ENCODE results near the gene AGGF1.
"Not testable (repeated sequence)": the region's sequence is repeated elsewhere in the genome, so short reads cannot be mapped to it uniquely, and the experiment has no call there.

AGGF1 gene

GRCh38 chr5:77024490-77024889 lies 5.7 kb upstream of the AGGF1 start:
- no peak for DNase-seq

- no peak for DNase-seq
These were observed 1.4 kb upstream of the AGGF1 start for GRCh38 chr5:77028631-77029375.

- no peak for DNase-seq
These were observed 773 bp upstream of the AGGF1 start for GRCh38 chr5:77029376-77029885.

GRCh38 chr5:77031891-77032290 lies 1.7 kb downstream of the AGGF1 start:
- no peak for DNase-seq

GRCh38 chr5:77032635-77033034 lies 2.4 kb downstream of the AGGF1 start:
- no peak for DNase-seq

GRCh38 chr5:77033338-77033737 lies 3.1 kb downstream of the AGGF1 start:
- no peak for DNase-seq

- DNase-seq, result no peak
These were observed 5.7 kb downstream of the AGGF1 start for GRCh38 chr5:77035950-77036349.

GRCh38 chr5:77046416-77047073 lies 16.3 kb downstream of the AGGF1 start:
- DNase-seq, result no peak

GRCh38 chr5:77064040-77064439 lies 33.8 kb downstream of the AGGF1 start:
- no peak for DNase-seq

GRCh38 chr5:77065256-77065655 lies 35.1 kb downstream of the AGGF1 start:
- no peak for DNase-seq

GRCh38 chr5:77066184-77066583 lies 36.0 kb downstream of the AGGF1 start:
- no peak for DNase-seq

GRCh38 chr5:77066823-77067442 lies 36.7 kb downstream of the AGGF1 start:
- DNase-seq, result no peak

GRCh38 chr5:77073667-77074066 lies 43.5 kb downstream of the AGGF1 start:
- no peak for DNase-seq

GRCh38 chr5:77074745-77075144 lies 44.5 kb downstream of the AGGF1 start:
- DNase-seq, result no peak

GRCh38 chr5:77076961-77077828 lies 47.0 kb downstream of the AGGF1 start:
- DNase-seq, result peak in 5 of 6 experiments; percentile 6 to 38 (median 30)

GRCh38 chr5:77077829-77078176 lies 47.6 kb downstream of the AGGF1 start:
- peak in 1 of 6 experiments; percentile 30 for DNase-seq

GRCh38 chr5:77080479-77080878 lies 50.3 kb downstream of the AGGF1 start:
- not testable (repeated sequence) for DNase-seq

GRCh38 chr5:77080905-77081304 lies 50.7 kb downstream of the AGGF1 start:
- DNase-seq, result no peak

GRCh38 chr5:77082280-77082679 lies 52.1 kb downstream of the AGGF1 start:
- DNase-seq, result no peak

GRCh38 chr5:77083088-77083487 lies 52.9 kb downstream of the AGGF1 start:
- DNase-seq, result no peak

GRCh38 chr5:77086368-77086688 lies 56.1 kb downstream of the AGGF1 start:
- DNase-seq, result no peak

- peak; percentile 24 to 59 (median 51) for DNase-seq
These were observed 56.7 kb downstream of the AGGF1 start, which contains the start of gene ZBED3 for GRCh38 chr5:77086689-77087483. Gene ZBED3, minus strand, starts transcription at chr5:77087285. Its CDS starts 9,407 bp downstream, at chr5:77077878.

All from stimulated activated naive CD4-positive, alpha-beta T cell (primary cell).